AG04450 (cell line): Measurements from ENCODE around the gene STAT3. TPM values are rescaled to one million over a fixed set of nuclear protein-coding genes. Genes with fewer than 3 reads are reported as not detected.
A peak's percentile ranks its signal among the peaks of the same experiment; 100 is the strongest.

Experiments
- CTCF ChIA-PET: fragments of 300-600, 350-600 bp; formaldehyde crosslinking; extraction: SDS; loops from one replicate; lab custom pipeline; 2022; ENCODE audit warnings: antibody characterized with exemption, inconsistent platforms; lab: Charles Lee
- POLR2A ChIA-PET: fragments of 350-600 bp; formaldehyde crosslinking; extraction: SDS; loops from one replicate; lab custom pipeline; 2021; ENCODE audit warnings: antibody characterized with exemption, inconsistent platforms; lab: Yijun Ruan, JAX
- DNase-seq: peaks from one replicate; pipeline ENCODE4 v3.0.0-alpha.2; 2011; ENCODE audit warnings: low read depth, low spot score
- H3K27ac ChIP-seq: one replicate; pipeline ENCODE4 v1.5.1; 2012; ENCODE audit warnings: low read depth, low read length, control low read depth
- H3K27me3 ChIP-seq: one replicate; pipeline ENCODE4 v1.6.0; 2012; ENCODE audit warnings: low read length; ENCODE audit not compliant: control insufficient read depth, insufficient read depth
- H3K4me3 ChIP-seq: 2 replicates; pipeline ENCODE4 v1.5.1; 2011; ENCODE audit warnings: mild to moderate bottlenecking, low read depth, low read length, control low read depth
- H3K9me3 ChIP-seq: 2 replicates; pipeline ENCODE4 v1.5.1; 2012; ENCODE audit warnings: low read length; ENCODE audit not compliant: control insufficient read depth, insufficient read depth
- CTCF ChIP-seq: IDR thresholded peaks from 2 replicates; pipeline ENCODE4 v1.5.1; 2011; ENCODE audit warnings: low read depth, low read length, control low read depth, inconsistent platforms
- polyA plus RNA-seq: library from polyadenylated mRNA; depleted of rRNA; stranded (reverse); fragments of >200 nt; gene quantifications from 2 replicates; pipeline ENCODE4 v1.2.3, GENCODE V29; 2011

STAT3 gene
- polyA plus RNA-seq, 1 experiment, result 77.1 TPM

- ChIA-PET POLR2A (interaction anchor here (0.6 to 1.1 kb wide), 3 partner anchors 17 to 41 kb away, joined by 3 to 4 read pairs (median 4); partner anchors contain the start of genes CAVIN1 and STAT3), CTCF (interaction anchor here (0.5 to 1.9 kb wide), 26 partner anchors 9 to 757 kb away, joined by 3 to 14 read pairs (median 4); partner anchors contain the start of genes CAVIN1 and STAT3)
- DNase-seq, result no peak
- Histone ChIP-seq H3K9me3 (no peaks in the 10 kb centered on the region; the same call in 1 of the 2 replicates), H3K4me3 (no peak overlapping the region), H3K27ac (no peak overlapping the region), H3K27me3 (no peaks in the 10 kb centered on the region)
- peak; percentile 74 for TF ChIP-seq CTCF
These were observed 17.8 kb upstream of the STAT3 start for GRCh38 chr17:42405963-42406495.

GRCh38 chr17:42405076-42405475, 16.8 kb upstream of the STAT3 start:
- POLR2A ChIA-PET, result interaction anchor here (0.9 kb wide), 1 partner anchor 18 kb away, joined by 7 read pairs; the partner anchor contains the start of gene CAVIN1
- TF ChIP-seq CTCF, result no peak
- Histone ChIP-seq H3K27ac (no peak overlapping the region), H3K9me3 (no peaks in the 10 kb centered on the region; the same call in 1 of the 2 replicates), H3K4me3 (no peak overlapping the region), H3K27me3 (no peaks in the 10 kb centered on the region)
- CTCF ChIA-PET, result interaction anchor here (1.1 to 1.6 kb wide), 3 partner anchors 20 to 183 kb away, joined by 3 to 5 read pairs (median 3); no protein-coding TSS in a partner anchor
- DNase-seq, result no peak

GRCh38 chr17:42404326-42405055, 16.2 kb upstream of the STAT3 start:
- ChIA-PET CTCF (no interaction called here), POLR2A (interaction anchor here (0.9 kb wide), 1 partner anchor 18 kb away, joined by 7 read pairs; the partner anchor contains the start of gene CAVIN1)
- no peak for DNase-seq
- TF ChIP-seq CTCF, result no peak
- Histone ChIP-seq H3K4me3 (no peak overlapping the region), H3K27ac (peak overlapping the region; percentile 31), H3K9me3 (no peaks in the 10 kb centered on the region; the same call in 1 of the 2 replicates), H3K27me3 (no peaks in the 10 kb centered on the region)

GRCh38 chr17:42403150-42403549, 14.9 kb upstream of the STAT3 start:
- H3K27ac ChIP-seq, result peak overlapping the region; percentile 42
- ChIA-PET POLR2A (interaction anchor here (0.7 to 1.3 kb wide), 4 partner anchors 9 to 122 kb away, joined by 3 to 4 read pairs (median 3); partner anchors contain the start of gene CAVIN1), CTCF (interaction anchor here (0.8 to 1.4 kb wide), 3 partner anchors 81 to 124 kb away, joined by 3 to 5 read pairs (median 3); no protein-coding TSS in a partner anchor)
- no peak for DNase-seq
- H3K27me3 ChIP-seq, result no peaks in the 10 kb centered on the region
- TF ChIP-seq CTCF, result 0 out of 2 replicates have a peak, but pooled peaks have one; percentile 24
- H3K9me3 ChIP-seq, result no peaks in the 10 kb centered on the region; the same call in 1 of the 2 replicates
- no peak overlapping the region for H3K4me3 ChIP-seq
